Esophagus muscularis mucosa (tissue), 4 donors: Measurements from ENCODE around the gene SERPINE1. TPM values are rescaled to one million over a fixed set of nuclear protein-coding genes. Genes with fewer than 3 reads are reported as not detected.
"Not testable (repeated sequence)": the region's sequence is repeated elsewhere in the genome, so short reads cannot be mapped to it uniquely, and the experiment has no call there.

Experiments used
- DNase-seq: peaks from one replicate; pipeline ENCODE4 v3.0.0-alpha.2; 2017; ENCODE audit errors: extremely low spot score
- H3K27ac ChIP-seq, 4 donors: fragments of 200-600 bp; sonication (generic); replicated peaks in 1 of 4; 1 replicate in 3 of 4; 2 replicates in 1 of 4; pipeline ENCODE4 v1.5.1; 2016 to 2019; ENCODE audit warnings: mild to moderate bottlenecking in 1 of 4
- H3K27me3 ChIP-seq, 4 donors: fragments of 200-600 bp; sonication (generic); one replicate each; pipeline versions ENCODE4 v1.5.1 to v1.6.0; 2016 to 2019
- H3K36me3 ChIP-seq, 4 donors: fragments of 200-600 bp; sonication (generic); one replicate each; pipeline ENCODE4 v1.5.1; 2016 to 2019
- H3K4me1 ChIP-seq, 4 donors: fragments of 200-600 bp; sonication (generic); one replicate each; pipeline ENCODE4 v1.5.1; 2016 to 2019
- H3K4me3 ChIP-seq, 4 donors: fragments of 200-600 bp; sonication (generic); 1 replicate in 2 of 4; 2 replicates in 2 of 4; pipeline ENCODE4 v1.5.1; 2016 to 2019; ENCODE audit warnings: mild to moderate bottlenecking in 4 of 4, moderate library complexity in 1 of 4
- H3K9me3 ChIP-seq, 4 donors: fragments of 200-600 bp; sonication (generic); 1 replicate in 3 of 4; 2 replicates in 1 of 4; pipeline ENCODE4 v1.5.1; 2016 to 2019
- CTCF ChIP-seq, 3 experiments: fragments of 200-600 bp in 2 of 3; fragments of 450-650 bp in 1 of 3; sonication (generic) in 2 of 3; IDR thresholded peaks; one replicate each; pipeline ENCODE4 v1.5.1; 2017 to 2019; ENCODE audit warnings: antibody characterized with exemption in 3 of 3, mild to moderate bottlenecking in 2 of 3, moderate library complexity in 1 of 3
- EP300 ChIP-seq: sonication (generic); formaldehyde crosslinking; IDR thresholded peaks from one replicate; pipeline ENCODE4 v1.6.1; 2017; ENCODE audit warnings: antibody characterized with exemption
- POLR2A ChIP-seq: fragments of 450-650 bp; IDR thresholded peaks from one replicate; pipeline ENCODE4 v1.6.1; 2017; ENCODE audit warnings: antibody characterized with exemption, moderate library complexity, mild to moderate bottlenecking, low read depth
- POLR2AphosphoS5 ChIP-seq, 2 donors: sonication (generic); formaldehyde crosslinking; IDR thresholded peaks; one replicate each; pipeline ENCODE4 v1.6.1; 2017; ENCODE audit warnings: antibody characterized with exemption in 2 of 2
- WGBS: methylation state at CpG from one replicate; pipeline ENCODE4 v1.1.5; 2018; 5-methylcytosine and 5-hydroxymethylcytosine counted together
- intact Hi-C: fragments of 100-400 bp; cut with DNase I; formaldehyde crosslinking; loops from one replicate; pipeline ENCODE4 v1.15.1; 2023
- total RNA-seq, 4 donors: library from RNA; depleted of rRNA; stranded (reverse); fragments of >200 nt; gene quantifications; one replicate each; pipeline versions ENCODE4 v1.1.0 to v1.2.1, GENCODE V29; 2016

SERPINE1 gene
- total RNA-seq, 4 donors from 2014 or later, result 9.4 to 54.2 (median 18.2) TPM

- Histone ChIP-seq H3K4me3 (no peak overlapping the region), H3K36me3 (no peaks in the 10 kb centered on the region), H3K27me3 (no peaks in the 10 kb centered on the region), H3K27ac (peak overlapping the region; percentile 59 to 65 (median 62)), H3K9me3 (no peaks in the 10 kb centered on the region), H3K4me1 (peaks cover 15 to 36% (median 30%) of the 10 kb centered on the region in 4 donors)
- no peak for TF ChIP-seq CTCF (IDR thresholded peaks at IDR 0.05)
- TF ChIP-seq EP300, result no peak
- TF ChIP-seq POLR2AphosphoS5 (IDR thresholded peaks at IDR 0.05), result peak; percentile 69 to 75
- 61% methylated on average over 10 of the region's 11 CpGs for WGBS
- no peak for DNase-seq
- intact Hi-C loops, result no loop called here
Observed at GRCh38 chr7:101112233-101112632, 14.7 kb upstream of the SERPINE1 start.

GRCh38 chr7:101113140-101113539 is 13.8 kb upstream of the SERPINE1 start:
- DNase-seq, H3K27ac ChIP-seq, H3K9me3 ChIP-seq, H3K4me3 ChIP-seq, intact Hi-C loops, H3K36me3 ChIP-seq, H3K27me3 ChIP-seq: not testable (repeated sequence)
- peaks cover 21 to 36% (median 33%) of the 10 kb centered on the region in 4 donors for H3K4me1 ChIP-seq
- over 99% methylated on average over 7 of the region's 7 CpGs for WGBS

GRCh38 chr7:101113836-101114235 is 13.1 kb upstream of the SERPINE1 start:
- H3K27ac ChIP-seq, result no peak overlapping the region
- no peak for TF ChIP-seq POLR2A
- no peak for TF ChIP-seq EP300
- TF ChIP-seq CTCF (IDR thresholded peaks at IDR 0.05), result no peak
- no peak for TF ChIP-seq POLR2AphosphoS5 (IDR thresholded peaks at IDR 0.05)
- no peak for DNase-seq
- no peaks in the 10 kb centered on the region for H3K36me3 ChIP-seq
- intact Hi-C loops, result no loop called here
- no peaks in the 10 kb centered on the region for H3K27me3 ChIP-seq
- H3K9me3 ChIP-seq, result no peaks in the 10 kb centered on the region
- H3K4me3 ChIP-seq, result no peak overlapping the region
- H3K4me1 ChIP-seq, result peaks cover 17 to 31% (median 27%) of the 10 kb centered on the region in 4 donors
- 87% methylated on average over 11 of the region's 11 CpGs for WGBS

GRCh38 chr7:101114492-101114891 is 12.4 kb upstream of the SERPINE1 start:
- H3K4me1 ChIP-seq, result peaks cover 12 to 25% (median 22%) of the 10 kb centered on the region in 4 donors
- no peaks in the 10 kb centered on the region for H3K36me3 ChIP-seq
- no peaks in the 10 kb centered on the region for H3K27me3 ChIP-seq
- H3K27ac ChIP-seq, result no peak overlapping the region
- DNase-seq, result no peak
- no peak for TF ChIP-seq POLR2AphosphoS5 (IDR thresholded peaks at IDR 0.05)
- no peak for TF ChIP-seq EP300
- TF ChIP-seq POLR2A, result no peak
- TF ChIP-seq CTCF (IDR thresholded peaks at IDR 0.05), result no peak
- no peak overlapping the region for H3K4me3 ChIP-seq
- intact Hi-C loops, result no loop called here
- 52% methylated on average over 7 of the region's 8 CpGs for WGBS
- no peaks in the 10 kb centered on the region for H3K9me3 ChIP-seq

GRCh38 chr7:101115215-101115614 is 11.7 kb upstream of the SERPINE1 start:
- no peaks in the 10 kb centered on the region for H3K36me3 ChIP-seq
- WGBS, result 93% methylated on average over 3 of the region's 3 CpGs
- DNase-seq, result no peak
- TF ChIP-seq POLR2AphosphoS5 (IDR thresholded peaks at IDR 0.05) (no peak), CTCF (IDR thresholded peaks at IDR 0.05) (no peak), EP300 (no peak), POLR2A (no peak)
- intact Hi-C loops, result no loop called here
- no peak overlapping the region for H3K27ac ChIP-seq
- H3K27me3 ChIP-seq, result no peaks in the 10 kb centered on the region
- no peak overlapping the region for H3K4me3 ChIP-seq
- H3K9me3 ChIP-seq, result no peaks in the 10 kb centered on the region
- H3K4me1 ChIP-seq, result peaks cover 12 to 25% (median 22%) of the 10 kb centered on the region in 4 donors
